Activated T-cell treated with anti-CD3 and anti-CD28 coated beads, Interleukin-2, amount 50 U/mL, for 48 hours (primary cell): ENCODE measurements around the gene IGF2BP3.
A peak's percentile ranks its signal among the peaks of the same experiment; 100 is the strongest.

Source experiments
- DNase-seq, 2 experiments: peaks; one replicate each; pipeline ENCODE4 v3.0.0-alpha.2; 2020

Gene IGF2BP3

GRCh38 chr7:23372611-23373010 lies 97.7 kb downstream of the IGF2BP3 start:
- no peak for DNase-seq

- no peak for DNase-seq
These were observed 98.6 kb downstream of the IGF2BP3 start for GRCh38 chr7:23371654-23372053.

DNA sequence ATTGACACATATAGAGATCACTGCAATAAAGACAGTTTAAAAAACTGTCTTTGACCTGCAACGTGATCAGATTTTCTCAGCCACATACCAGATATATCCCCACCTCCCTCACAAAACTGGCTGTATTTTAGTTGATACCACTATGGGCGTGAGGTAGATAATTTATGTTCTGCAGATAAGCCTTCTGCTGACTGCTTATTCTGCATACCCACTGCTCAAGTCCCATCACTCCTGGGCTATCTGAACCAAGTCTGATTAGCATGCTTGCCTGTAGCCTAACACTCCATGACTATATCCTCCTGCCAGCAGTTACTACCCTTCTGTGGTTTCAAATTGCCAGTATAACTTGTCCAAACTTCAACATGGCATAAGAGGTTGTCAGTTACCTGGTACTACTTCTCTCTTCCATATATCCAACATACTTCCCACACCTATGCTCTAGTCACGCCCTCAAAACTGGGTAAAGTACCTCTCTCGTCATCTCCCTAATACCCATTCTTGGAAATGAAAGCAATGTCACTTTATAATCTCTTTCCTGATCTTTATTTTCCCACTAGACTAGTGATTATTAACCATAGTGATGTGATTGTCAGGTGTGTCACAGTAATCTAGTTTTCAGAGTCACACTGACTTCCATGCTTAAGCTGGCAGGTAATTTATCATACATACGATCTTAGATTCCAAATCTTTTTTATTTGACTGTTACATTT lies 100.4 kb downstream of the IGF2BP3 start:
- DNase-seq: no peak

- DNase-seq: no peak
These were observed 101.2 kb downstream of the IGF2BP3 start for GRCh38 chr7:23369100-23369499.

DNA sequence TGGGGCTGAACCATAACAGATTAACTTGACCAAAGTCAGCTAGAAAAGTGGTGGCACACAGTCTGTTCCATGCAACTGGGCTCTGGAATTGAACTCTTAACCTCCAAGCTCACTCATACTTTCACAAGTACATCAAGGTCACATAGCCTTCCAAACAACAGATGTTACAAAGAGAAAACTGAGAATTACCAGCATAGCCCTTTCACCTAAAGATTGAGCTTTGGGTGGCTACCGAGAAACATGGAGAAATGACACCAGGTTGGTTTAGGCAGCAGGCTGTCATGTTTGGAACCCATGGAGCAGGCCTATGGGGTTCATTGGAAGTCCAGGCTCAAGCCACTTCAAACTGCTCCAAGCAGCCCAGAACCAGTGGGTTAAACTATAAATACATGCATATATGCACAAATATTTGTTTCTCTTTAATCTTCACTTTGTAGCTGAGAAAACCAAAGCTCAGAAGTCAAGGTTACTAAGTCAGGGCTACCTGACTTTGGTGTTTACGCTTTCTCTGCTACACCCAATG lies 112.1 kb downstream of the IGF2BP3 start:
- DNase-seq: no peak

- DNase-seq: no peak
These were observed 112.8 kb downstream of the IGF2BP3 start for GRCh38 chr7:23357190-23358093.

GRCh38 chr7:23356726-23357125 lies 113.6 kb downstream of the IGF2BP3 start:
- no peak for DNase-seq

- DNase-seq: no peak
These were observed 114.1 kb downstream of the IGF2BP3 start for GRCh38 chr7:23356168-23356567.

DNA sequence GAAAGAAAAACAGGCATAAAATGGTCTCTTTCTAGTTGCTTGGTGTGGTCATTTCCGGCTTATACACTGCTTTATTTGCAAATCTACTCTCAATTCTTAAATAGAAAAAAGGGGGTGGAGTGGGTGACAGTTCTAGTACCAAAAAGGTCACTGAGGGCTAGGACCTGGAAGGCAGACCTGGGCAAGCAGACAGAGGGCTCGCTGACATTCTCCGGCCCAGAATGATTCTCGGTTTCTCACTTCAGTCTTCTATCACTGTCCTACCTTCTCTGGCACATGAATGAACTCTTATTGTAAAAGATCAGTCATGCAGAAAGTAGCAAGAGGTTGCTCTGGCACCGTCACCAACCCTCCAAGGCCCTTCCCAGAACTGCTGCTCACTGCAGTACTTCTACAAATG lies 117.1 kb downstream of the IGF2BP3 start:
- DNase-seq: no peak

DNA sequence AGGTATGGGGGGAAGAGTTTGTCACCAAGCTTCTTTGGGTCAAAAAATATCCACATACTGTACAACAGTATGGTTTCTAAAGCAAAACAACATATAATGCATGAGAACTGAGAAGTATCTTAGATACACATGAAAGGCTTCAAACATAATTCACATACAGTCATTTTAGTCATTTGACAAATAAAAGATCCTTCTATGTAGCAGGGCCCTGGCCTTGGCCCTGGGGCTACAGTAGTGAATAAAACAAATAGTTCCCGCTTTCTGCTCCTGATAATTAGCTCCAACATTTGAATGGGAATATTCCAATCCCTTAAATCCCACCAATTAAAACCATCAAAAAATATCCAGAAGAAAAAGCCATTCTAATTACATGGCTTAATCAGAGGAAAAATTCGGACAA lies 119.8 kb downstream of the IGF2BP3 start:
- no peak for DNase-seq

- no peak for DNase-seq
These were observed 120.7 kb downstream of the IGF2BP3 start for GRCh38 chr7:23349484-23350157.

GRCh38 chr7:23347682-23348180 lies 122.6 kb downstream of the IGF2BP3 start:
- DNase-seq: peak in 1 of 2 experiments; percentile 39

- DNase-seq: no peak
These were observed 123.1 kb downstream of the IGF2BP3 start for GRCh38 chr7:23347033-23347681.

DNA sequence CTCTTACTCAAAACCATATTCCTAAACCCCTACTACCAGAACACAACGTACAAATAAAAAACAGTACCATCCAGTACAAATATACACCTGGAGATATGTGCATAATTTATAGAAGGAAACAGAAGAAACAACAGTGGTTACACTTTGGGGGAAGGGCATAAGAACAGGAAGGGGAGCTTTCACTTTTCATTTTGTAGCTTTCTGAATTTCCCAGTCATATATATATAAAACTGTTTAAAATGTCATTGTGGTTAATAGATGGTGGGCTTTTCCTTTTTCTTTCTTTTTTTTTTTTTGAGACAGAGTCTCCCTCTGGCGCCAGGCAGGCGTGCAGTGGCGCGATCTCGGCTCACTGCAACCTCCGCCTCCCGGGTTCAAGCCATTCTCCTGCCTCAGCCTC lies 124.0 kb downstream of the IGF2BP3 start:
- no peak for DNase-seq

DNA sequence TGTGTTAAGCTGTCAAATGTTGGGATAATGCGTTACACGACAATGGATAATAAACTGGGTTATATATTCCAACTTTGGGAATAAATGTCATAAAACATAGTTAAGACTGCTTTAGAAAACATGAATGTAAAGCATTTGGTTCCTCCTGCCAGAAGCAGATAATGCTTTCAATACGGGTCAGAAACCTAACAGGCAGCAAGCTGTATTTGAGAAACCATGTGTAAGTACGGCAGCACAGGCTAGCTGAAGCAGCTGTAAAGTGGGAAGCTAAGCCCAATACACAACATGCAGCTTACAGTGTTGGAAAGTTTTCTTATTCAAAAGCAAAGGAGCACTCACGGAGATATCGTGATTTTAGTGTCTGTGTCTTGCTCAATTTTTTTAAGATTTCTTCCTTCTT lies 124.7 kb downstream of the IGF2BP3 start:
- no peak for DNase-seq

- DNase-seq: no peak
These were observed 126.3 kb downstream of the IGF2BP3 start for GRCh38 chr7:23343806-23344475.

DNA sequence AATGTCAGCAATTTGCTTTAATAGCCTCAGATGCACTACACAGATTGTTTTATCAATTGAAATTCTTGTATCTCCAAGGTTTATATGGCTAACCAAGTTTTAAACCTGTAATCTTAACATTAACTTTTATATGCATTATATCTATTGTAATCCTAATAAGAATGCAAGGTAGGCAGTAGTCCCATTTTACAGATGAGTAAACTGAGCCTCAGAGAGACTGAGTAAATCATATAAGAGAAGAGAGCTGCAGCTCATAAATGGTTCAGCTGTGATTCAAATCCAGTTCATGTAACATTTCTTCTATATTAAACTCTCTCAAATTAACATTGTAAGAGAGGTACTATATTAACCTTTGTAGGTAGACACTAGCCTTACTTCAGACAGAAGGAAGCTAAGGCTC lies 127.2 kb downstream of the IGF2BP3 start:
- DNase-seq: no peak

DNA sequence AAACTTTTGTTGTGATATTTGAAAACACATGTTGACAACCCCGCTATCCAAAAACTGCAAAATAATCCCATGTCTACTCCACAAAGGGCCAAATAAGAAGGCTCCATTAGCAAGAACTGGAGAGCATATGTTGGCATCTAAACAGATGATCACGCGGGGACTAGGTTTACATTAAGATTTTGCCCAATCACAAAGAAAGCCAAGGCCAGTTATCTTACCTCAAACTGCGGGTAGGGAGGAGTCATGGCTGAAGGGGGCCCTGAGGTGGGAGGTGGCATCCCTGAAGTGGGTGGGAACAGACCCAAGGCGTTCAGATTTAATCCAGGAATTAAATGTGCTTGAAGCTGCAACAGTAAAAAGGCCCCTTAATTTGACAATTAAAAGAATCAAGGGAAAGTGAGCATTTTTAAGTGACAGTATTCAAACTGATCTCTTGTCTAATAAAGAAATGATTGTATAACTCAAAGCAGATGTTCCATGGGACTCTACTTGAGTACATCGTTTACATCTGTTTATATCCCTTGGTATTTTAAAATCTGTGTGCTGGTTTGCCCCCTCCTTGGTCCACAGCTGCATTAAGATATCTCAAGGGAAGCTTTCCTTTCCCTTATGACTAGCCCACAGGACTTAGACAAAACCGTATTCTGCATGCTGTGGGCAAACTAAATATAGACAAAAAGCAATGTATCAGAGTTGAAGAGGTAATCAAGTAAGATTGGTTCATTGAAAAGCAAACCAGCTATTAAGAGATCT lies 128.3 kb downstream of the IGF2BP3 start:
- no peak for DNase-seq

DNA sequence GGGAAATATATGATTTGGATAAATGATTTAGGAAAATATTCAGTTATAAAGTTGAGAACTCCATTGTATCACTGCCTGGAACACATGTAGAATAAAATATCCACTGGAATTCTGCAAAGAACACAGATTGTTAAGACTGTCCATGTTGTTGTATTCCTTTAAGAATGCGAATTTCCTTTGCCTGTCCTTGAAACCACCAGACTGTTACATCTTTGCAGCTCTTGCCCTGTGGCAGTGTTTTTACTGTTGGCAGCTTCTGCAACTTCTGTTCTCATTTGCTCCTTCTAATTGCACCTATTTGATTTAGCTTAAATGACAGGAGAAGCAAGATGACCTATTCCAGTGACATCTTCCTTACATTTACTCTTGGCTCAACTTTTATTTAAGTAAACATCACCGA lies 131.4 kb downstream of the IGF2BP3 start:
- DNase-seq: no peak

DNA sequence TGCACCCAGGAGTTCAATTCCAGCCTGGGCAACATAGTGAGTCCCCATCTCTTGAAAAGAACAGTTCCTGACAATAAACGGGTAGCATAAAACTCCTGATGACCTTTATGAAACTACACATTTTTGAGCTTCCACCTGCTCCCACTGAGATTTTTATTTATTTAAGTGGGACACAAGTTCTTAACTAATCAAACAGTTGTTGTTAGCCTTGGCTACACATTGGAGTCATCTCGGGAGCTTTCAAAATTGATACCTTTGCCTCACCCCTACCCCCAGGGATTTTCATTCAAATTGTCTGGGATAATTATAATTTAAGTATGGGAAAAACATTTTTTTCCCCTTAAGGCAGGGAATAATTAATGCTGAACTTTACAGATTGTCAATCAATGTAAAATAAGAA lies 131.9 kb downstream of the IGF2BP3 start:
- no peak for DNase-seq

DNA sequence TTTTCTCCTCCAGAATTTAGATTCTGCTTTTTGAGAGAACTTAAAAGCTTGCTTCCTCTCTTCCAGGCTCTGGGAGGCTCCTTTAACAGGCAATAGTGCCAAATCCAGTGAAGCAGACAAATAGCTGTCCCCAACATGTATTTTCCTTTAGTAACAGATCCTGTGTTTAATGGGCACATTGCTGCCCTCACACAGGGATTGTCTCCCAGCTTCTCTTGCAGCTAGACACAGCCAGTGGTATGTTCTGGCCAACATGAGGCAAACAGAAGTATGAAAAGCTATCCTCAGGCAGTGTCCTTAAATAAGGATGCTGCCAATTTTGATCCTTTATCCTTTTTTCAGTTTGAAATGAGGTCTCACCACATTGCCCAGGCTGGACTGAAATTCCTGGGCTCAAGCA lies 132.9 kb downstream of the IGF2BP3 start:
- DNase-seq: no peak
